T1000 (cell line): ENCODE data around the gene OSBPL8.
"Not testable (repeated sequence)": the region's sequence is repeated elsewhere in the genome, so short reads cannot be mapped to it uniquely, and the experiment has no call there.

Source experiments
- DNase-seq: peaks from one replicate; lab custom pipeline; 2025; ENCODE audit warnings: mixed read lengths; lab: John Stamatoyannopoulos, UW

The OSBPL8 gene

GRCh38 chr12:76520348-76520747, 39.2 kb downstream of the OSBPL8 start:
- DNase-seq, result no peak

GRCh38 chr12:76519538-76519937, 40.0 kb downstream of the OSBPL8 start:
- no peak for DNase-seq

DNA sequence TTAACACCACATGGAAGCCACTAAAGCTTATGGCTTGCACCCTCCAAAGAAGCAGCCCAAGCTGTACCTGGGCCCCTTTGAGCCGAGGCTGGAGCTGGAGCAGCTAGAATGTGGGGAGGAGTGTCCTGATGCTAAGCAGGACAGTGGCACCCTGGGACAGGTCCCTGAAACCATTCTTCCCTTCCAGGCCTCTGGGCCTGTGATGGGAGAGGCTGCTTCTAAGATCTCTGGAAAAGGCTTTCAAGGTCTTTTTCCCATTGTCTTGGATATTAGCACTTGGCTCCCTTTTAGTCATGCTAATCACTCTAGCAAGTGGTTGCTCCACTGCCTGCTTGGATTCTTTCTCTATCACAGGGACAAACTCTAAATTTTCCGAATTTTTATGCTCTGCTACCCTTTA, 40.9 kb downstream of the OSBPL8 start:
- no peak for DNase-seq

DNA sequence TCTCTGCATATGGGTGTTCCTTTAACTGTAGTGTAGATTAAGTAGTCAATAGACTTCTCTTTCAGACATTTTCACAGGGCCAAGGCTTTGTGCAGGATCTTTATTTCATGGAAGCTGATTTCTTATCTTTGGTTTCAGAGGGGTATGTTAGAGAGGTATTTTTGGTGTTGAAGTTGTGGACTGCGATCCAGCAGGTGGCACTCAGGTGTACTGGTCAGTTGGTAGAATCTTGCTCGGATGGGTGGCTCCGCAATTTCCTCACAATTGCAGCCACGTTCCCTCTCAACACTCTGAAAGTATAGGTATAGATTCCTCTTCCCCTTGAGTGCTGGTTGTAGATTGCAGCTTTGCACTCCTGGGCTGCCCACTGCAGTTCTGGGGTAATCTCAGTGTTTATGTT, 44.3 kb downstream of the OSBPL8 start:
- DNase-seq, result no peak

GRCh38 chr12:76511116-76511716, 48.4 kb downstream of the OSBPL8 start:
- DNase-seq, result not testable (repeated sequence)

DNA sequence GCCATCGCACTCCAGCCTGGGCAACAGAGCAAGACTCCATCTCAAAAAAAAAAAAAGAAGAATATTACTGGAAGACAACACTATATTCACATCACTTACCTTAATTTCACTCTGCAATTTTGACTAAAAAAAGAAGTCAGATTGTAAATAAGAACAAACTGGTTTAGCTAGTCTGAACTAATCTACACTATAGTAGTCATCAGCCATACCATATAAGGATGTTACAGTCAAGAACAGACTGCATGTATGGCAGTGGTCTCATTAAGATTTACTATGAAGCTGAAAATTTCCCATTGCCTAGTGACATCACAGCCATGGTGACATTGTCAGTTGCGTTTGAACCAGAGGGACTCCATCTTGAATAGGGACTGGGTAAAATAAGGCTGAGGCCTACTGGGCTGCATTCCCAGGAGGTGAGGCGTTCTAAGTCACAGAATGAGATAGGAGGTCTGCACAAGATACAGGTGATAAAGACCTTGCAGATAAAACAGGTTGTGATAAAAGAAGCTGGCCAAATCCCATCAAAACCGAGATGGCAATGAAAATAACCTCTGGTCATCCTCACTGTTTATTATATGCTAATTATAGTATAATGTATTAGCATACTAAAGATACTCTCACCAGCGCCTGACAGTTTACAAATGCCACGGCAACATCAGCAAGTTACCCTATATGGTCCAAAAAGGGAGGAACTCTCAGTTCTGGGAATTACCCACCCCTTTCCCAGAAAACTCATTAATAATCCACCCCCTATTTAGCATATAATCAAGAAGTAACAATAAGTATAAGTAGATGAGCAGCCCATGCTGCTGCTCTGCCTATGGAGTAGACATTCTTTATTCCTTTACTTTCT, 51.2 kb downstream of the OSBPL8 start:
- DNase-seq, result no peak

- no peak for DNase-seq
These were observed 53.4 kb downstream of the OSBPL8 start for GRCh38 chr12:76506149-76506548.

DNA sequence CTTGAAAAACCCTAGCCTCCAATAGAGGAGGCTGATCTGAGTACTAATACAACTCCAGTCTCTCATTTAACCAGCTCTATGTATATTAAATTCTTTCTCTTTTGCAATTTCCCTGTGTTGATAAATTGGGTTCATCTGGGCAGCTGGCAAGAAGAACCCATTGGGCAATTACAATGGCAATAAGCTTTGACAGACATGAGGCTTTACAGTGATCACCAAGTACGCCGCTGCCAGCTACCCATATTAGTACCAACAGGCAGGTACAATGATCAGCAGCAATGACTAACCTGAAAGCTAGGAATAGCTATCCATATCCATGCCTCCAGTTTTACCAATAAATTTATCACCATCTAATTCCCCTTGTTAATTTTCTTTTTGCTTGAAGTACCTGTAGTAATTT, 54.5 kb downstream of the OSBPL8 start:
- no peak for DNase-seq

- DNase-seq, result no peak
These were observed 55.0 kb downstream of the OSBPL8 start for GRCh38 chr12:76504606-76505005.

- DNase-seq, result no peak
These were observed 55.6 kb downstream of the OSBPL8 start for GRCh38 chr12:76503957-76504356.

DNA sequence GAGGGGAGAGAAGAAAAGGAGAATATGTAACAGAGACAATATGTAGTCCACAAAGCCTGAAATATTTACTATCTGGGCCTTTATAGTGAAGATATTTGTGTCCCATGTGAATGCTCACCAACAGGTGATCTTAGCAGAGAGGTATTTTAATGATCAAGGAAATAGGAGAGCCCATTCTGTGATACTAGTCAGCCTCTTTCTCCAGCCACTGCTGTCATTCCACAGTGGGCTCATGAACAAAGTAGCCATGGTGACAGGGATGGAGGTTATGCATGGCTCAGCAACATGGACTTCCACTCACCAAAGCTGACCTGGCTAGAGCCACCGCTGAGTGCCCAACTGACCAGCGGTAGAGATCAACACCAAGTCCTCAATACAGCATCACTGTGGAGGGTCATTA, 58.2 kb downstream of the OSBPL8 start:
- DNase-seq, result no peak

GRCh38 chr12:76499136-76499535, 60.4 kb downstream of the OSBPL8 start:
- not testable (repeated sequence) for DNase-seq

DNA sequence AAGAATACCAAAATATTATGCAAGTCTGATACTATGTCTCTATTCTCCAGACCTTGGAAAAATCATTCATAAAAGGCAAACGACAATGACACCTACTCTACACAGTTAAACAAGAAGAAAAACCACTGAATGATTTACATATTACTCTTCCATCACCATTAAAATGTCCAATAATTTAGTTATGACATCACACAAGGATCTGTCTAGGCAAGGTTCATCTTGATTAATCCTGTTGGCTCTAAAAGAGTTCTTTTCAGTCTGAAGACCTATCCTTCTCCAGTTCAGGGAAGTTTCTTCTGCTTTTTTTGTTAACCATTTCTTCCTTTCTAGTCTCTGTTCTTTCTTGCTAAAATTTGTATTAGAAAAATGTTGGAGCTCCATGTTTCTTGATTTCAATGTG, 64.0 kb downstream of the OSBPL8 start:
- DNase-seq, result no peak

DNA sequence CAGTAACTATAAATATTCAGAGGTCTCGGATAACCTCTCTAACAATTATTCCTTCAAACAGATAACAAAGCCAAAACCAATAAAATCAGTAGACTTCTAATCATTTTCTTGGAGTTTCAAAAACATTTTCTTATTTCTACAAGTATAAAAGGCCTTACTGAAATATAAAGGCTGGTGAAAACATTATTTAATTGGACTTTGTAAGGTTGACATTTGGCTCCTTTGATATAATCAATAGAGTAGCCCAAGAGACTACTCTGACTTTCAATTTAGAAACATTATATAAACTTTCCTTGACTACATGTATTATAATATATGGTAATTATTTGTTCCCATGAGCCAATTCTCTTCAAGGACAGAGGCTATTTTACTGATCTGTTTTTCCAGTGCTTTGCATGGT, 68.3 kb downstream of the OSBPL8 start:
- no peak for DNase-seq

GRCh38 chr12:76490763-76491162, 68.8 kb downstream of the OSBPL8 start:
- no peak for DNase-seq

GRCh38 chr12:76489737-76490136, 69.8 kb downstream of the OSBPL8 start:
- DNase-seq, result no peak

DNA sequence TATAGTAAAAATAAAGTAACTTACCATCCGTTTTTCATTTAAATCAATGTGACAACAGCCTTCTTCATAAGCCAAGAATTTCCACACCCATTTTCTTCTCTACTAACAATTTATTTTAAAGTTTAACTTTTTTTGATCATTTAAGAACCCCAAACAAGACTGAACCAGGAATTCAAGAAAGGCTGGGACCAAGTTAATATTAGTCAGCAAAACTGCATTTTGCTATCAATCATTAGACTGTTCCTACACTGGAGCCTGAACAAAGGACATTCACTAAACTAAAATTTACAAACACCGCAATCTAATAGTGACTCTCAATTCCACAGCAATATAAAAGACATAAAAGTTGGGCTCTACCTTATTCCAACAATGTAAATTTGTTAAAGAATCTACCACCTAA, 73.6 kb downstream of the OSBPL8 start:
- DNase-seq, result no peak

- no peak for DNase-seq
These were observed 78.8 kb downstream of the OSBPL8 start for GRCh38 chr12:76480796-76481195.

DNA sequence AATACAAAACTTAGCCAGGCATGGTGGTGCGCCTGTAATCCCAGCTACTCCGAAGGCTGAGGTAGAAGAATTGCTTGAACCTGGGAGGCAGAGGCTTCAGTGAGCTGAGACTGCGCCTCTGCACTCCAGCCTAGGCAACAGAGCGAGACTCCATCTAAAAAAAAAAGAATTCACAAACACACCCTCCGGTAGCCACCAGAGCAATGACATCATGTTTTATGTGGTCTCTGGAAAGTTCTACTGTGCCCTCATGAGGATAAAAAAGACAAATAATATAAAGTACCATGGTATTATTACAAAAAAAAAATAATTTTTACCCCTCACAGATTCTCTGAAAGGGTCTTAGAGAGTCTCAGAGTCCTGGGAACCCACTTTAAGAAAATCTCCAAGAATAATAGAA, 81.5 kb downstream of the OSBPL8 start:
- no peak for DNase-seq

DNA sequence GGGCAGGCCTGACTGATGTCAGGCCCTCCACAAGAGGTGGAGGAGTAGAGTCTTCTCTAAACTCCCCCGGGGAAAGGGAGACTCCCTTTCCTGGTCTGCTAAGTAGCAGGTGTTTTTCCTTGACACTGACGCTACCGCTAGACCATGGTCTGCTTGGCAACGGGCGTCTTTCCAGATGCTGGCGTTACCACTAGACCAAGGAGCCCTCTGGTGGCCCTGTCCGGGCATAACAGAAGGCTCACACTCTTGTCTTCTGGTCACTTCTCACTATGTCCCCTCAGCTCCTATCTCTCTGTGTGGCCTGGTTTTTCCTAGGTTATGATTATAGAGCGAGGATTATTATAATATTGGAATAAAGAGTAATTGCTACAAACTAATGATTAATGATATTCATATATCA, 86.7 kb downstream of the OSBPL8 start:
- DNase-seq, result not testable (repeated sequence)

- DNase-seq, result no peak
These were observed 88.0 kb downstream of the OSBPL8 start for GRCh38 chr12:76471579-76471978.

GRCh38 chr12:76470028-76470939, 89.3 kb downstream of the OSBPL8 start:
- no peak for DNase-seq
